Measurements from ENCODE around the gene SOX10.

Gene SOX10

GRCh38 chr22:37983860-37984791 lies at the start of gene SOX10:
Gene SOX10, minus strand, starts transcription at chr22:37984555. Its CDS starts 771 bp downstream, at chr22:37983784.
- CTCF ChIA-PET, result interaction anchor here (1.5 kb wide), 1 partner anchor 19 kb away, joined by 4 read pairs; no protein-coding TSS in a partner anchor
- TF ChIP-seq, protein P1, sequence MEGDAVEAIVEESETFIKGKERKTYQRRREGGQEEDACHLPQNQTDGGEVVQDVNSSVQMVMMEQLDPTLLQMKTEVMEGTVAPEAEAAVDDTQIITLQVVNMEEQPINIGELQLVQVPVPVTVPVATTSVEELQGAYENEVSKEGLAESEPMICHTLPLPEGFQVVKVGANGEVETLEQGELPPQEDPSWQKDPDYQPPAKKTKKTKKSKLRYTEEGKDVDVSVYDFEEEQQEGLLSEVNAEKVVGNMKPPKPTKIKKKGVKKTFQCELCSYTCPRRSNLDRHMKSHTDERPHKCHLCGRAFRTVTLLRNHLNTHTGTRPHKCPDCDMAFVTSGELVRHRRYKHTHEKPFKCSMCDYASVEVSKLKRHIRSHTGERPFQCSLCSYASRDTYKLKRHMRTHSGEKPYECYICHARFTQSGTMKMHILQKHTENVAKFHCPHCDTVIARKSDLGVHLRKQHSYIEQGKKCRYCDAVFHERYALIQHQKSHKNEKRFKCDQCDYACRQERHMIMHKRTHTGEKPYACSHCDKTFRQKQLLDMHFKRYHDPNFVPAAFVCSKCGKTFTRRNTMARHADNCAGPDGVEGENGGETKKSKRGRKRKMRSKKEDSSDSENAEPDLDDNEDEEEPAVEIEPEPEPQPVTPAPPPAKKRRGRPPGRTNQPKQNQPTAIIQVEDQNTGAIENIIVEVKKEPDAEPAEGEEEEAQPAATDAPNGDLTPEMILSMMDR (IDR thresholded peaks at IDR 0.05; ENCODE audit: control extremely low read depth, extremely low read depth, low read depth, missing control alignments), result no peak
- DNase-seq (ENCODE audit: extremely low spot score), result no peak
- POLR2A ChIA-PET, result no interaction called here

- ChIA-PET CTCF (interaction anchor here (1.4 kb wide), 1 partner anchor 19 kb away, joined by 5 read pairs; no protein-coding TSS in a partner anchor), POLR2A (interaction anchor here (0.6 kb wide), 1 partner anchor 1403 kb away, joined by 3 read pairs; no protein-coding TSS in a partner anchor)
- no peak for DNase-seq (ENCODE audit: extremely low spot score)
- TF ChIP-seq, protein P1 (IDR thresholded peaks at IDR 0.05; ENCODE audit: control extremely low read depth, extremely low read depth, low read depth, missing control alignments), result no peak
Measured at GRCh38 chr22:38033522-38034277, 49.3 kb upstream of the SOX10 start.

GRCh38 chr22:38032681-38033521 lies 48.5 kb upstream of the SOX10 start:
- TF ChIP-seq, protein P1 (IDR thresholded peaks at IDR 0.05; ENCODE audit: control extremely low read depth, extremely low read depth, low read depth, missing control alignments), result no peak
- POLR2A ChIA-PET, result no interaction called here
- DNase-seq (ENCODE audit: extremely low spot score), result no peak
- CTCF ChIA-PET, result interaction anchor here (3.7 kb wide), 1 partner anchor 20 kb away, joined by 14 read pairs; no protein-coding TSS in a partner anchor

DNA sequence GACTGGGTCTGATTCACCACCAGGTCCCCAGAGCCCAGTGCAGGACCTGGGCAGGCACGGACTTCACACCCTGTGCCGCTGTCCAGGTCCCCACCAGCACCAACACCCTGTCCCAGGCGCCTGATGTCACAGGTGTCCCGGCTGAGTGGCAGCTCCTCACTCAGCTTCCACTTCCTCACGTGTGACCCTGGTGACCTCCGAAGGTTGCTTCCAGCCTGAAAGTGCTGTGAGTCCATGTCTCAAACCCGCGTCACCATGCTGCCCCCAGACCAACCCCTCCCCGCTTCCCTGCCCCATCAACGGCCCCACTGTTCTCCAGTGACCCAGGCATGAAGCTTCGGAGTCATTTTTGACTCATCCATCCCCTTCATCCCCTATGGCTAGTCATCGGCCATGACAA lies 47.1 kb upstream of the SOX10 start:
- TF ChIP-seq, protein P1 (IDR thresholded peaks at IDR 0.05; ENCODE audit: control extremely low read depth, extremely low read depth, low read depth, missing control alignments), result no peak
- CTCF ChIA-PET, result interaction anchor here (3.7 kb wide), 1 partner anchor 21 kb away, joined by 14 read pairs; no protein-coding TSS in a partner anchor
- POLR2A ChIA-PET, result interaction anchor here (0.5 kb wide), 1 partner anchor 452 kb away, joined by 3 read pairs; the partner anchor contains the start of gene LGALS2
- DNase-seq (ENCODE audit: extremely low spot score), result no peak

- ChIA-PET POLR2A (no interaction called here), CTCF (interaction anchor here (3.7 kb wide), 1 partner anchor 22 kb away, joined by 14 read pairs; no protein-coding TSS in a partner anchor)
- TF ChIP-seq, protein P1 (IDR thresholded peaks at IDR 0.05; ENCODE audit: control extremely low read depth, extremely low read depth, low read depth, missing control alignments), result no peak
- DNase-seq (ENCODE audit: extremely low spot score), result no peak
Measured at GRCh38 chr22:38030311-38031133, 46.2 kb upstream of the SOX10 start.
